Urothelium cell line (cell line): ENCODE measurements around the gene LTV1.

Experiments used
- DNase-seq: peaks from one replicate; pipeline ENCODE4 v3.0.0; 2011; ENCODE audit warnings: low spot score, mixed read lengths
- FAIRE-seq: peaks from 2 replicates; lab custom pipeline; 2011; peaks lifted over from hg19 to GRCh38; lab: Jason Lieb, UNC

The LTV1 gene

GRCh38 chr6:143884216-143884900 is 41.2 kb downstream of the LTV1 start:
- no peak for FAIRE-seq
- DNase-seq, result no peak

GRCh38 chr6:143885116-143885515 is 42.0 kb downstream of the LTV1 start:
- DNase-seq (no peak), FAIRE-seq (no peak)

- DNase-seq (no peak), FAIRE-seq (no peak)
These were observed 51.5 kb downstream of the LTV1 start for GRCh38 chr6:143894655-143895054.

- FAIRE-seq (no peak), DNase-seq (no peak)
These were observed 53.2 kb downstream of the LTV1 start for GRCh38 chr6:143896126-143896860.

GRCh38 chr6:143900358-143900757 is 57.2 kb downstream of the LTV1 start:
- FAIRE-seq (no peak), DNase-seq (no peak)

GRCh38 chr6:143901885-143902750 is 59.0 kb downstream of the LTV1 start:
- no peak for FAIRE-seq

GRCh38 chr6:143902827-143903226 is 59.7 kb downstream of the LTV1 start:
- DNase-seq (no peak), FAIRE-seq (no peak)

More at GRCh38 chr6:143901885-143902750, 59.0 kb downstream of the LTV1 start:
- DNase-seq, result no peak

GRCh38 chr6:143911028-143911427 is 67.9 kb downstream of the LTV1 start:
- DNase-seq, result no peak
- no peak for FAIRE-seq

- no peak for DNase-seq
- FAIRE-seq, result no peak
These were observed 69.5 kb downstream of the LTV1 start for GRCh38 chr6:143912671-143913070.
